22Rv1 (cell line): Measurements from ENCODE around the gene KHDRBS1.

Experiments
- ZFX ChIP-seq: fragments of 450-650 bp; IDR thresholded peaks from 2 replicates; pipeline ENCODE4 v1.6.1; 2017; ENCODE audit warnings: antibody characterized with exemption, borderline replicate concordance
- TF ChIP-seq, protein P1 (sequence below): fragments of 450-650 bp; IDR thresholded peaks from 2 replicates; pipeline ENCODE4 v1.5.1; 2017; ENCODE audit warnings: mild to moderate bottlenecking

DNA sequence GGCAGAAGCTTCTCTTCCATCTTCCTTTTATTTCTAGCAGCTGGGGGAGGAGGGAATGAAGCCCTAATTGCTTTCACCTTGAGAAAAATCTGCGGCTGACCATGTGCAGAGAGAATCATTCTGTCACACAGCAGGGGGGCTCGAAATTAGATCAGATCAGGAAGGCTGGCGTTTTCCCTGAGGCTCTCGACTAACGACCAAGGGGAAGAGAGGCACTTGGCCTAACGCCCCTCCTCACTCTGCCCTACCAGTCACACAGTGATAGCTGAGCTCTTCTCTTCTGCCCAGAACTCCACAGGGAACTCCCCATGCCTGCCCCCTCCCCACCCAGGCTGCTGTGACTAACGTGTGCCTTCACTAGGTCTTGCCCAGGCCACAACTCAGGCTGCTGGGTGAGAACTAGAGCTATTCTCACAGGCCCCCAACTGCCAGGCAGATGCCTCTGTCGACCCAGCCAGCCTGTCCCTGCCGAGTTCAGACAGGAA is 26.5 kb upstream of the KHDRBS1 start:
- TF ChIP-seq, protein P1, sequence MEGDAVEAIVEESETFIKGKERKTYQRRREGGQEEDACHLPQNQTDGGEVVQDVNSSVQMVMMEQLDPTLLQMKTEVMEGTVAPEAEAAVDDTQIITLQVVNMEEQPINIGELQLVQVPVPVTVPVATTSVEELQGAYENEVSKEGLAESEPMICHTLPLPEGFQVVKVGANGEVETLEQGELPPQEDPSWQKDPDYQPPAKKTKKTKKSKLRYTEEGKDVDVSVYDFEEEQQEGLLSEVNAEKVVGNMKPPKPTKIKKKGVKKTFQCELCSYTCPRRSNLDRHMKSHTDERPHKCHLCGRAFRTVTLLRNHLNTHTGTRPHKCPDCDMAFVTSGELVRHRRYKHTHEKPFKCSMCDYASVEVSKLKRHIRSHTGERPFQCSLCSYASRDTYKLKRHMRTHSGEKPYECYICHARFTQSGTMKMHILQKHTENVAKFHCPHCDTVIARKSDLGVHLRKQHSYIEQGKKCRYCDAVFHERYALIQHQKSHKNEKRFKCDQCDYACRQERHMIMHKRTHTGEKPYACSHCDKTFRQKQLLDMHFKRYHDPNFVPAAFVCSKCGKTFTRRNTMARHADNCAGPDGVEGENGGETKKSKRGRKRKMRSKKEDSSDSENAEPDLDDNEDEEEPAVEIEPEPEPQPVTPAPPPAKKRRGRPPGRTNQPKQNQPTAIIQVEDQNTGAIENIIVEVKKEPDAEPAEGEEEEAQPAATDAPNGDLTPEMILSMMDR, result no peak
- TF ChIP-seq ZFX, result no peak
